ENCODE results near the gene NEK7.

Gene NEK7

DNA sequence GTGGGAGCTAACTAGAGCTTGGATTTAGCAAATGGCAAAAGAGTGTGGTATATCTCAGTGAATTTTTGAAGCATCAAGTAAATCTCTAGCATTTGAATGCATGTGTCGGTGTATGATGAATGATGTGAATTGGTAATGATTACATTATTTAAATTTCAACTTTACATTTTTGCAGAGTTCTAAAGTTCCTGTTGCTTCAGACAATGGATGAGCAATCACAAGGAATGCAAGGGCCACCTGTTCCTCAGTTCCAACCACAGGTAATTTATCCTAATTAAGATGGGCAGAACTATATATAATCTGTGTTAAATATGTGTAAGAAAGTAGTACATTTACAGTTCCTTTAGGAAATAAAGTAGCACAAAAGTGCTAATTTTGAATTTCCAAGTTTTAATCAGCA lies 75.6 kb downstream of the NEK7 start:
- H3K4me3 ChIP-seq (replicated peaks in 1 of 2; ENCODE audit: low read depth in 2 of 2, low read length in 2 of 2), result no peak overlapping the region
- TF ChIP-seq, protein P1, sequence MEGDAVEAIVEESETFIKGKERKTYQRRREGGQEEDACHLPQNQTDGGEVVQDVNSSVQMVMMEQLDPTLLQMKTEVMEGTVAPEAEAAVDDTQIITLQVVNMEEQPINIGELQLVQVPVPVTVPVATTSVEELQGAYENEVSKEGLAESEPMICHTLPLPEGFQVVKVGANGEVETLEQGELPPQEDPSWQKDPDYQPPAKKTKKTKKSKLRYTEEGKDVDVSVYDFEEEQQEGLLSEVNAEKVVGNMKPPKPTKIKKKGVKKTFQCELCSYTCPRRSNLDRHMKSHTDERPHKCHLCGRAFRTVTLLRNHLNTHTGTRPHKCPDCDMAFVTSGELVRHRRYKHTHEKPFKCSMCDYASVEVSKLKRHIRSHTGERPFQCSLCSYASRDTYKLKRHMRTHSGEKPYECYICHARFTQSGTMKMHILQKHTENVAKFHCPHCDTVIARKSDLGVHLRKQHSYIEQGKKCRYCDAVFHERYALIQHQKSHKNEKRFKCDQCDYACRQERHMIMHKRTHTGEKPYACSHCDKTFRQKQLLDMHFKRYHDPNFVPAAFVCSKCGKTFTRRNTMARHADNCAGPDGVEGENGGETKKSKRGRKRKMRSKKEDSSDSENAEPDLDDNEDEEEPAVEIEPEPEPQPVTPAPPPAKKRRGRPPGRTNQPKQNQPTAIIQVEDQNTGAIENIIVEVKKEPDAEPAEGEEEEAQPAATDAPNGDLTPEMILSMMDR (IDR thresholded peaks at IDR 0.05; ENCODE audit: low read depth, low read length), result no peak
- no peak for DNase-seq (ENCODE audit: low read depth in 2 of 2)

DNA sequence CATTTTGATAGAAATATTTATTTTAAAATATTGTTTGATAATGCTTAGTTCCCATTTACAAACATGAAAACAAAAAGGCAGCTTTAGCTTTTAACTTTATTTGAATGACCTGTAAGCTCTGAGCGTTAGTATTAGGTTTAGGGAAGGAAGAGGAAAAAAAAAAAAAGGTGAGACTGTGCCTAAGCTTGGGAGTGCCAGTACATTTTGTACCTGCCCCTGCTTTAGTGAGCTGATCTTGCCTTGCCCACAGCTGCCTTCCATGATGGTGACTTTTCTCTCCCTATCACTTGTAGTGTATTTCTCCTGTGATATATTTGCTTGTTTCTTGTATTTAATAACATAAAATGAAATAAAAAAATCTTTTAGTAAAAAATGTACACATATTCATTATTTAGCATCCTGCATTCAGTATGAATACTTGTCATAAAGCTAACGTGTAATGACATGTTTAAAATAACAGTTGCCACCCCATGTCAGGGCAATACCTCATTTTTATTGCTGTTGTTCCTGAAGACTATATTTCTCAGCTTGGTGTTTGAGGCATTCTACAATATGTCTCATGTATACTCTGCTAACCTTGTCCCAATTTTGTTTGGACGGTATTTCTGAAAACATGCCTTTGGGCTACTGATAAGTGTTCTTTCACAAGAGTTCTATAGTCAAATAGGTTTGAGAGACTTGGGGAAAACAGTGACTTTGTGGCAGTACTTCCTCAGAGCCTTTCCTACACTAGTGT lies 76.3 kb downstream of the NEK7 start:
- DNase-seq (ENCODE audit: low read depth in 2 of 2), result no peak
- TF ChIP-seq, protein P1 (IDR thresholded peaks at IDR 0.05; ENCODE audit: low read depth, low read length), result no peak
- H3K4me3 ChIP-seq (replicated peaks in 1 of 2; ENCODE audit: low read depth in 2 of 2, low read length in 2 of 2), result no peak overlapping the region

DNA sequence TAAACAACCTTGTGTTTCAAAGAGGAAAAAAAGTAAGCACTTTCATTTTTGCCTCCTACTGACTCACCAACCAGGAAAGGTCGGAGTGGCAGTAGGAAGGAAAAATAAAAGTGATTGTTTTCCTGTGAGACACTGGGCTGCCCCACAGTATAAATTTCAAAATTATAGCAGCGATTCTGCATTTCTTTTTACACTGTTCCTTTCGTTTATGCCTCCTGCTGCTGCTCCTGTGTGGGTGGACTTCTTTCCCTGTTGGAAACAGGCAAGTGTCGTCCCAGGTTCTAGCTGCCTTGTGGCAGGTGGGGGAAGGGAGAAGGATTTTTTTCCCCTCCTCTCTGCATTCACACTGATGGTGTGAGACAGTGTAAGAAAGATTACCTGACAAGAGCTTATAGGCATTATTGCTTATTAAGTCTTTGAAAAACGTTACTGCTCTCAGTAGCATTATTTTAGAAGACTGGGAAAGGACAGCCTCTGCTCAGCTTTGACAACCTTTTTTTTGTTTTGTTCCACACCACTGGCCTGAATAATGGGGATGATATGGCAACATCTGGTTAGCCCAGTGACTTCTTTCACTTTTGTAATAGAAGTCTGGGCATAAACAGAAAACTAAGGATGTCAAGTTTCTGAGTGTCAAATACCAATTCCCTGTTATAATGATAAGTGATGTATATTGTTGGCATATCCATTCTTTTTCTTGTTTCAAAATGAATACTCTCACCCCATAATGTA lies 77.9 kb downstream of the NEK7 start:
- peak overlapping the region; percentile 23 to 52 for H3K4me3 ChIP-seq (replicated peaks in 1 of 2; ENCODE audit: low read depth in 2 of 2, low read length in 2 of 2)
- DNase-seq (ENCODE audit: low read depth in 2 of 2), result peak; percentile 50 to 63

DNA sequence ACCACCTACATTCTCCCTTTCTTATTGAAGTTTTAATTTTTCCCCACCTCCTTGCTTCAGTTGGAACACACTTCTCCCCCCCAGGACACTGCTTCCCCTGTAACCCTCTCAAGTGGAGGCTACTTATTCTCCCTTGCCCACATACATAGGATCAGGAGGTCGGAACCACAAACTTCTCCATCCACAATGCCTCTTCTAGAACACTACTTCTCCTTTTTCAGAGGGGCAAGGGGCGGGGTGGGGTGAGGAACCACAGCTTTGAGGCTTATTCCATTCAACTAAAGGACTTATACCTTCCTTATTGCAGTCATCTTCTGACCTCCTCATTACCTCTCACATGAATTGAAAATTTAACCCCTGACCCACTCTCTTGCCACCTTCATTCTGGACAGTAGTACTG lies 81.3 kb downstream of the NEK7 start:
- H3K4me3 ChIP-seq (replicated peaks in 1 of 2; ENCODE audit: low read depth in 2 of 2, low read length in 2 of 2), result no peak overlapping the region
- DNase-seq (ENCODE audit: low read depth in 2 of 2), result no peak
- TF ChIP-seq, protein P1 (IDR thresholded peaks at IDR 0.05; ENCODE audit: low read depth, low read length), result no peak

More for the DNA sequence above, 77.9 kb downstream of the NEK7 start:
- TF ChIP-seq, protein P1 (IDR thresholded peaks at IDR 0.05; ENCODE audit: low read depth, low read length), result no peak

DNA sequence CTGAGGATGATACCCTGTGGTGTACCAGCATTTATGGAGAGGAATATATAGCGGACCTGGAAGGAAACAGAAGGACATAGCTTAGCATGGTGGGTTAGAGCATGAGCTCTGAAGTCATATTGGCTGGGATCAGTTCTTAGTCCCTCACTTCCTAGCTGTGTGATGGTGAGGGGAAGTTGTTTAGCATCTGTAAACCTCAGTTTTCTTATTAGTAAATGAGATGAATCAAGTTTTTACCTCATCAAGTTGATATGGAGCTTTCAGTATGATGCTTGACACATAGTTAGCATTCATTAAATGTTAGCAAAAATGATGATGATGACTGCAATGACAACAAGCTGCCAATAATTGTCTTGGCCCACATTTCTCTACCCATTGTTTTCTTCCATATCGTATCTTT lies 84.8 kb downstream of the NEK7 start:
- TF ChIP-seq, protein P1 (IDR thresholded peaks at IDR 0.05; ENCODE audit: low read depth, low read length), result no peak
- DNase-seq (ENCODE audit: low read depth in 2 of 2), result no peak

DNA sequence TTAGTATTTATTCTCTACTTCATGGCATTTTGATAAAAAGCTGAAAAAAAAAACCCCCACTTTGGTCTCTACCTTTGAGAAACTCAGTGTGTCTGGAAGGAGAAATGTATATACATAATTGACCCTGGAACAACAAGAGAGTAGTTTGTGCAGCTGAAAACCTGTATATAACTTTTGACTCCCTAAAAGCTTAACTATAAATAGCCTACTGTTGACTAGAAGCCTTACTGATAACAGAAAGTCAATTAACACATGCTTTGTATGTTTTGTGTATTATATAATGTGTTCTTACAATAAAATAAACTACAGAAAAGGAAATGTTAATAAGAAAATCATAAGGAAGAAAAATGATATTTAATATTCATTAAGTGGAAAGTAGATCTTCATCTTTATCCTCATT lies 88.0 kb downstream of the NEK7 start:
- TF ChIP-seq, protein P1 (IDR thresholded peaks at IDR 0.05; ENCODE audit: low read depth, low read length), result no peak
- no peak overlapping the region for H3K4me3 ChIP-seq (replicated peaks in 1 of 2; ENCODE audit: low read depth in 2 of 2, low read length in 2 of 2)
- no peak for DNase-seq (ENCODE audit: low read depth in 2 of 2)

More for the DNA sequence above, 84.8 kb downstream of the NEK7 start:
- H3K4me3 ChIP-seq (replicated peaks in 1 of 2; ENCODE audit: low read depth in 2 of 2, low read length in 2 of 2), result no peak overlapping the region
